ENCODE results near the gene TPRN. TPM values are rescaled to one million over a fixed set of nuclear protein-coding genes. Genes with fewer than 3 reads are reported as not detected.

Gene TPRN
- total RNA-seq, 1 donor from 2014 or later = 16.0 TPM

DNA sequence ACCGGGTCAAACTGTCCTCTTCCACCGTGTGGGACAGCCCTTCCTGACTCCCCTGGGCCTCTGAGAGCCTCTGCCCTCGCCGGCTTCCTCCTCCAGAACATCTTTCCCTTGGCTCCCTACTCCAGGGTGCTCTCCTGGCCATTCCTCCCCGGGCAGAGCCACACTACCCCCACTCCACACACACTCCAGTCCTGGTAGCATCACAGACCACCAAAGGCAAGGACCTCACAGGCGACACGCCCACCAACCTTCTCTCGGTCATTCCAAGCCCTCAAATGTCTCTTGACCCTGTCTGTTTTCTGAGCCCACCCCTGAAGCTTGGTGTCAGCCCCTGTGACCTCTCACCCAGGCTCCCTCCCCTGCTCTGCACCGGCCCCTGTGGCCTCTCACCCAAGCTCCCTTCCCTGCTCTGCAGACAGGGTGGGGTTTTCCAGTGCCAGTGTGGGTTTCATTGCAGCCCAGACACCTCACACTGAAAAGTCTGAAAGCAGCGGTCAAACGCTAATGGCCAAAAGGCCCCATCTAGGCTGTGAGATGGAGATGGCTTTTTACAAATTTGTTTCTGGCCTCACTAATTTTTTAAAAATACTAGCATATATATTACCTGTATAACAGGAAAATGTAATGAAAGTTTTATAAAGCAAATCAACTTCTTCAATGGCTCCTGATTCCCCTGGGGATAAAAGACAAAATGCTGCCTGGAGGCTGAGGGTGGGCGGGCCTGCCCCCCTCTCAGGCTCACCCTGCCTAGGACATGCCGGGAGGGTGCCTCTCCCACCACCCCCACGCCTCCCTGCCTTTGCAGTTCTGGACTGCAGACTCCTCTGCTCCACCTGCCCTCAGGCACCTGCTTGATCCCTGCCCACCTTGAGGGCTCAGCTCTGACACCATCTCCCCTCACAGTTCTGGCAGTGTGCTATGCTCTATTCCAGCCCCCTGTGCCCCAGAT is 41.2 kb downstream of the TPRN start:
- Histone ChIP-seq H3K79me2 (ENCODE audit: insufficient read depth, low read length) (no peaks in the 10 kb centered on the region), H3K4me1 (ENCODE audit: insufficient read depth, low read length) (peaks cover 4% of the 10 kb centered on the region), H3K9me3 (ENCODE audit: insufficient read depth, low read depth, low read length) (no peaks in the 10 kb centered on the region), H3K27me3 (ENCODE audit: insufficient read depth, low read length) (peaks cover 35% of the 10 kb centered on the region), H3K27ac (ENCODE audit: low read depth, low read length) (no peak overlapping the region), H3K4me3 (ENCODE audit: insufficient read depth, low read depth, low read length) (no peak overlapping the region), H3K4me2 (ENCODE audit: low read length) (no peak overlapping the region), H3K36me3 (ENCODE audit: insufficient read depth, low read length) (no peaks in the 10 kb centered on the region), H3K9ac (ENCODE audit: low read length) (no peak overlapping the region), H4K20me1 (ENCODE audit: insufficient read depth, low read length) (no peaks in the 10 kb centered on the region), H2AFZ (ENCODE audit: low read depth, low read length) (no peak overlapping the region)
- Mint-ChIP-seq H3K9me3 (ENCODE audit: unreplicated experiment) (no peaks in the 10 kb centered on the region), H3K4me3 (ENCODE audit: unreplicated experiment) (no peak overlapping the region), H3K27ac (ENCODE audit: unreplicated experiment) (no peak overlapping the region), H3K27me3 (ENCODE audit: low read depth, unreplicated experiment) (peaks cover 69% of the 10 kb centered on the region), H3K36me3 (ENCODE audit: low read depth, unreplicated experiment) (no peaks in the 10 kb centered on the region), H3K4me1 (ENCODE audit: low read depth, unreplicated experiment) (peaks cover 2% of the 10 kb centered on the region)
- no peak for TF ChIP-seq EZH2 (IDR thresholded peaks at IDR 0.05; ENCODE audit: insufficient read depth, low read length)
- TF ChIP-seq, protein P1, sequence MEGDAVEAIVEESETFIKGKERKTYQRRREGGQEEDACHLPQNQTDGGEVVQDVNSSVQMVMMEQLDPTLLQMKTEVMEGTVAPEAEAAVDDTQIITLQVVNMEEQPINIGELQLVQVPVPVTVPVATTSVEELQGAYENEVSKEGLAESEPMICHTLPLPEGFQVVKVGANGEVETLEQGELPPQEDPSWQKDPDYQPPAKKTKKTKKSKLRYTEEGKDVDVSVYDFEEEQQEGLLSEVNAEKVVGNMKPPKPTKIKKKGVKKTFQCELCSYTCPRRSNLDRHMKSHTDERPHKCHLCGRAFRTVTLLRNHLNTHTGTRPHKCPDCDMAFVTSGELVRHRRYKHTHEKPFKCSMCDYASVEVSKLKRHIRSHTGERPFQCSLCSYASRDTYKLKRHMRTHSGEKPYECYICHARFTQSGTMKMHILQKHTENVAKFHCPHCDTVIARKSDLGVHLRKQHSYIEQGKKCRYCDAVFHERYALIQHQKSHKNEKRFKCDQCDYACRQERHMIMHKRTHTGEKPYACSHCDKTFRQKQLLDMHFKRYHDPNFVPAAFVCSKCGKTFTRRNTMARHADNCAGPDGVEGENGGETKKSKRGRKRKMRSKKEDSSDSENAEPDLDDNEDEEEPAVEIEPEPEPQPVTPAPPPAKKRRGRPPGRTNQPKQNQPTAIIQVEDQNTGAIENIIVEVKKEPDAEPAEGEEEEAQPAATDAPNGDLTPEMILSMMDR (IDR thresholded peaks at IDR 0.05; ENCODE audit: insufficient read depth, low read depth, low read length) = no peak
- no peak for DNase-seq (ENCODE audit: low read depth)
- FAIRE-seq = no peak

DNA sequence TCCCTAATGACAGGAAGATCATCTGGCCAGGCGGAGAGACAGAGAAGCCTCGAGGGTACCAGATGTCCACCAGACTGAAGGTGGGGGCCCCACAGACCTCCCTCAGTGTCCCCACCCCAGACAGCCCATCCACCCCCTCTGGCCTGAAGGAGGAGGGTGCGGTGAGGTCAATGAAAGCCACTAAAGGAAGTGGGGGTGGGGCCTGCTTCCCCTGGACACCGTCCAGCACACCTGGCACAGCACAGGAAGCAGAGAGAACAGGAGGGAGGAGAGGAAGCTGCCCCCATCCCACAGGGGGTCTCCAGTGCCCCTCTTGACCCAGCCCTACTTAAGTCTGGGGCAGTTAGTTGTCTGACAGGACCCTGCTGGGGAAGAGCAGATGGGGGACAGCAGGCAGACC is 41.9 kb downstream of the TPRN start:
- FAIRE-seq (no peak), DNase-seq (ENCODE audit: low read depth) (no peak)
- no peak overlapping the region for H2AFZ ChIP-seq (ENCODE audit: low read depth, low read length)
- peaks cover 30% of the 10 kb centered on the region for H3K27me3 ChIP-seq (ENCODE audit: insufficient read depth, low read length)
- no peaks in the 10 kb centered on the region for H3K36me3 Mint-ChIP-seq (ENCODE audit: low read depth, unreplicated experiment)
- no peak overlapping the region for H3K4me3 Mint-ChIP-seq (ENCODE audit: unreplicated experiment)
- no peak overlapping the region for H3K4me2 ChIP-seq (ENCODE audit: low read length)
- no peaks in the 10 kb centered on the region for H3K9me3 ChIP-seq (ENCODE audit: insufficient read depth, low read depth, low read length)
- peaks cover 65% of the 10 kb centered on the region for H3K27me3 Mint-ChIP-seq (ENCODE audit: low read depth, unreplicated experiment)
- TF ChIP-seq, protein P1 (IDR thresholded peaks at IDR 0.05; ENCODE audit: insufficient read depth, low read depth, low read length) = no peak
- TF ChIP-seq EZH2 (IDR thresholded peaks at IDR 0.05; ENCODE audit: insufficient read depth, low read length) = no peak
- peaks cover 2% of the 10 kb centered on the region for H3K4me1 Mint-ChIP-seq (ENCODE audit: low read depth, unreplicated experiment)
- no peak overlapping the region for H3K4me3 ChIP-seq (ENCODE audit: insufficient read depth, low read depth, low read length)
- no peak overlapping the region for H3K27ac ChIP-seq (ENCODE audit: low read depth, low read length)
- no peaks in the 10 kb centered on the region for H3K79me2 ChIP-seq (ENCODE audit: insufficient read depth, low read length)
- no peak overlapping the region for H3K9ac ChIP-seq (ENCODE audit: low read length)
- no peaks in the 10 kb centered on the region for H3K36me3 ChIP-seq (ENCODE audit: insufficient read depth, low read length)
- H4K20me1 ChIP-seq (ENCODE audit: insufficient read depth, low read length) = no peaks in the 10 kb centered on the region
- no peaks in the 10 kb centered on the region for H3K9me3 Mint-ChIP-seq (ENCODE audit: unreplicated experiment)
- H3K4me1 ChIP-seq (ENCODE audit: insufficient read depth, low read length) = peaks cover 4% of the 10 kb centered on the region
- H3K27ac Mint-ChIP-seq (ENCODE audit: unreplicated experiment) = no peak overlapping the region
